Endothelial cell of umbilical vein (primary cell): Measurements from ENCODE around the gene CS. TPM values are rescaled to one million over a fixed set of nuclear protein-coding genes. Genes with fewer than 3 reads are reported as not detected.

Experiments used
- BruUV-seq: library from RNA; stranded (reverse); fragments of 400-500 nt; replicated peaks from 2 replicates; lab custom pipeline; 2021; lab: Mats Ljungman, UMichigan
- CTCF ChIA-PET: fragments of 300-600, 350-600 bp; sonication (Branson Sonifier 250); formaldehyde crosslinking; loops from one replicate; lab custom pipeline; 2021; ENCODE audit warnings: antibody characterized with exemption, inconsistent platforms; lab: Charles Lee
- POLR2A ChIA-PET: fragments of 300-600, 350-600 bp; sonication (Branson Sonifier 250); formaldehyde crosslinking; loops from one replicate; lab custom pipeline; 2021; ENCODE audit warnings: antibody characterized with exemption, inconsistent platforms; lab: Charles Lee
- DNase-seq: peaks from one replicate; pipeline ENCODE4 v3.0.0-alpha.2; 2011; ENCODE audit warnings: low read depth, low spot score
- FAIRE-seq: peaks from 2 replicates; lab custom pipeline; 2011; peaks lifted over from hg19 to GRCh38; lab: Jason Lieb, UNC
- H2AFZ ChIP-seq: 2 replicates; pipeline ENCODE4 v1.6.0; 2012; ENCODE audit warnings: low read depth, low read length, control low read depth, inconsistent platforms
- H3K27ac ChIP-seq: 2 replicates; pipeline ENCODE4 v1.5.1; 2011; ENCODE audit warnings: low read depth, mild to moderate bottlenecking, control low read depth, low read length, moderate library complexity; ENCODE audit not compliant: insufficient read depth
- H3K27me3 ChIP-seq, 2 experiments: 2 replicates each; pipeline versions ENCODE4 v1.6.0 to v1.6.1; 2011; ENCODE audit warnings: low read length in 2 of 2, mixed read lengths in 1 of 2; ENCODE audit not compliant: control insufficient read depth in 2 of 2, insufficient read depth in 2 of 2
- H3K36me3 ChIP-seq, 2 experiments: 2 replicates in 1 of 2; 3 replicates in 1 of 2; pipeline ENCODE4 v1.5.1; 2011; ENCODE audit warnings: low read length in 2 of 2, mild to moderate bottlenecking in 1 of 2, moderate library complexity in 1 of 2; ENCODE audit not compliant: control insufficient read depth in 2 of 2, insufficient read depth in 2 of 2; ENCODE audit errors: extremely low read depth in 1 of 2
- H3K4me1 ChIP-seq: 3 replicates; pipeline ENCODE4 v1.5.1; 2011; ENCODE audit warnings: mild to moderate bottlenecking, low read length; ENCODE audit not compliant: control insufficient read depth, insufficient read depth; ENCODE audit errors: extremely low read depth
- H3K4me2 ChIP-seq: 2 replicates; pipeline ENCODE4 v1.6.1; 2011; ENCODE audit warnings: low read length, control low read depth, mixed read lengths; ENCODE audit not compliant: insufficient read depth
- H3K4me3 ChIP-seq, 3 experiments: fragments of 200-600 bp in 1 of 3; sonication (generic), shearing (Covaris generic) in 1 of 3; replicated peaks in 1 of 3; 2 replicates each; pipeline ENCODE4 v1.5.1; 2011 to 2016; ENCODE audit warnings: control low read depth in 3 of 3, low read length in 3 of 3, mild to moderate bottlenecking in 2 of 3, inconsistent platforms in 1 of 3, low read depth in 1 of 3, moderate library complexity in 1 of 3; ENCODE audit not compliant: insufficient read depth in 1 of 3
- H3K79me2 ChIP-seq: 2 replicates; pipeline ENCODE4 v1.6.0; 2012; ENCODE audit warnings: low read length, inconsistent platforms; ENCODE audit not compliant: control insufficient read depth, insufficient read depth
- H3K9ac ChIP-seq: replicated peaks from 2 replicates; pipeline ENCODE3; 2011; ENCODE audit warnings: low read length, control low read depth; ENCODE audit not compliant: insufficient read depth; ENCODE audit errors: extremely low read depth
- H3K9me1 ChIP-seq: replicated peaks from 3 replicates; pipeline ENCODE4 v1.6.0; 2011; ENCODE audit warnings: mild to moderate bottlenecking, low read length; ENCODE audit not compliant: control insufficient read depth, insufficient read depth; ENCODE audit errors: extremely low read depth
- H3K9me3 ChIP-seq: replicated peaks from 2 replicates; pipeline ENCODE4 v1.5.1; 2012; ENCODE audit warnings: low read length, inconsistent platforms; ENCODE audit not compliant: control insufficient read depth, insufficient read depth
- H4K20me1 ChIP-seq: replicated peaks from 2 replicates; pipeline ENCODE3; 2011; ENCODE audit warnings: mild to moderate bottlenecking, low read length; ENCODE audit not compliant: control insufficient read depth, insufficient read depth; ENCODE audit errors: extremely low read depth
- EZH2 ChIP-seq: IDR thresholded peaks from 2 replicates; pipeline ENCODE4 v1.6.1; 2012; ENCODE audit warnings: borderline replicate concordance, low read depth, mild to moderate bottlenecking, moderate library complexity, low read length, inconsistent platforms; ENCODE audit not compliant: severe bottlenecking
- FOS ChIP-seq: IDR thresholded peaks from 2 replicates; pipeline ENCODE4 v1.6.1; 2011; ENCODE audit warnings: mild to moderate bottlenecking, low read length, moderate library complexity, borderline replicate concordance; ENCODE audit not compliant: insufficient read depth
- GATA2 ChIP-seq: IDR thresholded peaks from 2 replicates; pipeline ENCODE4 v1.7.0; 2011; ENCODE audit warnings: low read depth, mild to moderate bottlenecking, moderate library complexity, mixed read lengths, low read length; ENCODE audit not compliant: insufficient read length, insufficient read depth
- JUN ChIP-seq: IDR thresholded peaks from 2 replicates; pipeline ENCODE4 v1.6.1; 2011; ENCODE audit warnings: borderline replicate concordance, low read depth; ENCODE audit not compliant: insufficient read length, insufficient read depth
- MYC ChIP-seq: IDR thresholded peaks from one replicate; pipeline ENCODE4 v1.6.1; 2011; ENCODE audit warnings: mild to moderate bottlenecking, low read depth, low read length
- POLR2A ChIP-seq: IDR thresholded peaks from 2 replicates; pipeline ENCODE4 v1.6.1; 2012; ENCODE audit warnings: low read depth, mild to moderate bottlenecking, control low read depth, low read length
- POLR2AphosphoS5 ChIP-seq: IDR thresholded peaks from 2 replicates; pipeline ENCODE4 v1.6.1; 2012; ENCODE audit warnings: low read depth, mild to moderate bottlenecking, control low read depth, low read length, moderate library complexity; ENCODE audit not compliant: insufficient read depth
- dilution Hi-C: fragments of 300-500 bp; cut with MboI; formaldehyde crosslinking; loops from one replicate; pipeline ENCODE4 v1.15.0; 2019; ENCODE audit warnings: low sequenced_read_pairs; ENCODE audit not compliant: extremely low pct_ligation_motif_present
- intact Hi-C: fragments of 100-400 bp; cut with micrococcal nuclease; formaldehyde crosslinking; loops from one replicate; pipeline ENCODE4 v1.10.0; 2022
- polyA plus RNA-seq, 4 experiments: library from polyadenylated mRNA; depleted of rRNA in 3 of 4; stranded (reverse) in 3 of 4; unstranded in 1 of 4; fragments of >200 nt; gene quantifications; 2 replicates each; pipeline versions ENCODE4 v1.2.1 to v1.2.3, GENCODE V29; 2011 to 2012; ENCODE audit warnings: missing spikeins in 1 of 4
- total RNA-seq: library from RNA; stranded (reverse); gene quantifications from 2 replicates; pipeline ENCODE4 v1.2.3, GENCODE V29; 2021
- TF ChIP-seq, protein P1 (sequence below): IDR thresholded peaks from 2 replicates; pipeline ENCODE4 v1.6.1; 2011; ENCODE audit not compliant: insufficient read depth, insufficient read length
- TF ChIP-seq, protein P2 (sequence below), 2 donors: IDR thresholded peaks; 1 replicate in 1 of 2; 2 replicates in 1 of 2; pipeline ENCODE4 v1.5.1; 2011; ENCODE audit warnings: low read length in 2 of 2, mild to moderate bottlenecking in 2 of 2, moderate library complexity in 2 of 2, control low read depth in 1 of 2, inconsistent platforms in 1 of 2, low read depth in 1 of 2; ENCODE audit not compliant: insufficient read depth in 1 of 2; ENCODE audit errors: extremely low read depth in 1 of 2

CS gene
- total and polyA plus RNA-seq, 2 donors (not counting 3 experiments of a cell fraction or from before 2014, with no cell fraction given) = 129 to 312 TPM

DNA sequence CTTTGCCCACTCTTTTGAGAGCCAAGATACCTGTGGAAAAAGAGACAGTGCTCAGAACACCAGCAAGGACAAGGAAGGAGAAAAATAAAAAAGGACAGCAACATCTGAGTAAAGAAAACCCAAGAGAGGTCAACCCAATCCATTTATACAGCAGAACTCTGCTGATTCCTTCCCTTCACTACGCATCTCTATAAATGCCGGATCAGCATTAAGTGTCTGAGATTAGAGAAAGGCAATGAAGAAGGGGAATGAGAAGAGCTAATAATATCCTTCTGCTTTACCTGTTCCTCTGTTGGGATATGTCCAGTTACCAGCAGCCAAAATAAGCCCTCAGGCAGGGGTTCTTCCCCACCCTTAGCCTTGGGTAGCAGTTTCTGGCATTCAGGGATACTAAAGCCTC, 17.6 kb downstream of the CS start:
- Histone ChIP-seq H2AFZ (no peak overlapping the region), H3K4me1 (peaks cover 8% of the 10 kb centered on the region), H3K36me3 (peaks cover 23 to 30% of the 10 kb centered on the region in 2 experiments), H3K9me1 (no peaks in the 10 kb centered on the region), H3K9me3 (no peaks in the 10 kb centered on the region), H3K4me2 (no peak overlapping the region), H3K9ac (no peak overlapping the region), H3K4me3 (no peak overlapping the region), H3K27ac (no peak overlapping the region), H3K79me2 (peaks cover 8% of the 10 kb centered on the region), H3K27me3 (no peaks in the 10 kb centered on the region), H4K20me1 (no peaks in the 10 kb centered on the region)
- FAIRE-seq = no peak
- no peak for DNase-seq
- ChIA-PET POLR2A (no interaction called here), CTCF (no interaction called here)
- dilution Hi-C loops (no loop called here), intact Hi-C loops (no loop called here)
- BruUV-seq = no TSS peak
- TF ChIP-seq GATA2 (no peak), MYC (no peak), EZH2 (no peak)
- TF ChIP-seq, protein P1, sequence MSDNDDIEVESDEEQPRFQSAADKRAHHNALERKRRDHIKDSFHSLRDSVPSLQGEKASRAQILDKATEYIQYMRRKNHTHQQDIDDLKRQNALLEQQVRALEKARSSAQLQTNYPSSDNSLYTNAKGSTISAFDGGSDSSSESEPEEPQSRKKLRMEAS = no peak

DNA sequence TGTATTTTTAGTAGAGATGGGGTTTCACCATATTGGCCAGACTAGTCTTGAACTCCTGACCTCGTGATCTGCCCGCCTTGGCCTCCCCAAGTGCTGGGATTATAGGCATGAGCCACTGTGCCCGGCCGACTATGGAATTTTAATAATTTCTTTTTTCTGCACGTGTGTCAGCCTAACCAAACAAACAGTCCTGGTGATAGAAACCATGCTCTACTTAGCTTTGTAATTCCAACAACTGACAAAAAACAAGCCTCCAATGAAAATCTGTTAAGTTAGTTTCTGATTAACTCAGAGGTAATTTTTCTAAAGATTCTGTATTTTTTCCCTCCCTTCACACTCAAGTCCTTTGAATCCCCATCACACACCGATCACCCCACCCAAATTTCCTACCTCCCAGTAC, 18.1 kb downstream of the CS start:
- Histone ChIP-seq H3K4me3 (no peak overlapping the region), H3K27ac (no peak overlapping the region), H3K9me3 (no peaks in the 10 kb centered on the region), H3K9me1 (no peaks in the 10 kb centered on the region), H3K9ac (no peak overlapping the region), H3K36me3 (peaks cover 24 to 30% of the 10 kb centered on the region in 2 experiments), H3K79me2 (peaks cover 7% of the 10 kb centered on the region), H3K4me2 (no peak overlapping the region), H3K4me1 (peaks cover 7% of the 10 kb centered on the region), H3K27me3 (no peaks in the 10 kb centered on the region), H4K20me1 (no peaks in the 10 kb centered on the region), H2AFZ (no peak overlapping the region)
- DNase-seq (no peak), FAIRE-seq (no peak)
- BruUV-seq = no TSS peak
- dilution Hi-C loops (no loop called here), intact Hi-C loops (no loop called here)
- POLR2A ChIA-PET = no interaction called here
- TF ChIP-seq FOS = no peak
- TF ChIP-seq, protein P1 = no peak
- TF ChIP-seq, protein P2, sequence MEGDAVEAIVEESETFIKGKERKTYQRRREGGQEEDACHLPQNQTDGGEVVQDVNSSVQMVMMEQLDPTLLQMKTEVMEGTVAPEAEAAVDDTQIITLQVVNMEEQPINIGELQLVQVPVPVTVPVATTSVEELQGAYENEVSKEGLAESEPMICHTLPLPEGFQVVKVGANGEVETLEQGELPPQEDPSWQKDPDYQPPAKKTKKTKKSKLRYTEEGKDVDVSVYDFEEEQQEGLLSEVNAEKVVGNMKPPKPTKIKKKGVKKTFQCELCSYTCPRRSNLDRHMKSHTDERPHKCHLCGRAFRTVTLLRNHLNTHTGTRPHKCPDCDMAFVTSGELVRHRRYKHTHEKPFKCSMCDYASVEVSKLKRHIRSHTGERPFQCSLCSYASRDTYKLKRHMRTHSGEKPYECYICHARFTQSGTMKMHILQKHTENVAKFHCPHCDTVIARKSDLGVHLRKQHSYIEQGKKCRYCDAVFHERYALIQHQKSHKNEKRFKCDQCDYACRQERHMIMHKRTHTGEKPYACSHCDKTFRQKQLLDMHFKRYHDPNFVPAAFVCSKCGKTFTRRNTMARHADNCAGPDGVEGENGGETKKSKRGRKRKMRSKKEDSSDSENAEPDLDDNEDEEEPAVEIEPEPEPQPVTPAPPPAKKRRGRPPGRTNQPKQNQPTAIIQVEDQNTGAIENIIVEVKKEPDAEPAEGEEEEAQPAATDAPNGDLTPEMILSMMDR (IDR thresholded peaks at IDR 0.05; ENCODE audit: extremely low read depth in 1 of 2, insufficient read depth in 1 of 2, low read depth in 1 of 2, low read length in 2 of 2) = no peak
- TF ChIP-seq MYC = no peak
- no peak for TF ChIP-seq GATA2
- TF ChIP-seq POLR2A = no peak
- no peak for TF ChIP-seq JUN
- TF ChIP-seq POLR2AphosphoS5 = no peak
- TF ChIP-seq EZH2 = no peak
- CTCF ChIA-PET = no interaction called here
